Esophagus muscularis mucosa (tissue), 4 donors: ENCODE measurements around the gene ADGRA3.

Source experiments
- EP300 ChIP-seq: sonication (generic); formaldehyde crosslinking; IDR thresholded peaks from one replicate; pipeline ENCODE4 v1.6.1; 2017; ENCODE audit warnings: antibody characterized with exemption
- POLR2A ChIP-seq: fragments of 450-650 bp; IDR thresholded peaks from one replicate; pipeline ENCODE4 v1.6.1; 2017; ENCODE audit warnings: antibody characterized with exemption, moderate library complexity, mild to moderate bottlenecking, low read depth
- POLR2AphosphoS5 ChIP-seq, 2 donors: sonication (generic); formaldehyde crosslinking; IDR thresholded peaks; one replicate each; pipeline ENCODE4 v1.6.1; 2017; ENCODE audit warnings: antibody characterized with exemption in 2 of 2
- TF ChIP-seq, protein P1 (sequence below), 3 experiments: fragments of 200-600 bp in 2 of 3; fragments of 450-650 bp in 1 of 3; sonication (generic) in 2 of 3; IDR thresholded peaks; one replicate each; pipeline ENCODE4 v1.5.1; 2017 to 2019; ENCODE audit warnings: antibody characterized with exemption in 3 of 3, mild to moderate bottlenecking in 2 of 3, moderate library complexity in 1 of 3

DNA sequence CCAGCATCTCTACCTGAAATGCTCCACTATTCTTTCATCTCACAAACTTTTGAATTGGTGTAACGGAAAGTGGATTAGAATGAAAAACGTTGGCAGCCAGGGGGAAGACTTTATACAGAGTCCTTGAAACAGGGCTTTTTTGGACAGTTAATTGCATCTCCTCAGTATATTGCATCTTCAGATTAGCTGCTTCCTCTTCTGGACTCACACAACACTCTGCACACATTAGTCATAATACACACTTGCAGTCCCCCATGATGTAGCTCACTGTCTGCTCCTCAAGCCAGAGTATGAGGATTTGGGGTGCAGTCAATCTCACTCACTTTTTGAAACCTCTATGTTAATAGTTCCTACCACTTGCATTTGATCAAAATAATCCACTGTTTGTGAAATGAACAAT lies 101.0 kb downstream of the ADGRA3 start:
- no peak for TF ChIP-seq POLR2AphosphoS5 (IDR thresholded peaks at IDR 0.05)
- no peak for TF ChIP-seq EP300
- no peak for TF ChIP-seq POLR2A
- TF ChIP-seq, protein P1, sequence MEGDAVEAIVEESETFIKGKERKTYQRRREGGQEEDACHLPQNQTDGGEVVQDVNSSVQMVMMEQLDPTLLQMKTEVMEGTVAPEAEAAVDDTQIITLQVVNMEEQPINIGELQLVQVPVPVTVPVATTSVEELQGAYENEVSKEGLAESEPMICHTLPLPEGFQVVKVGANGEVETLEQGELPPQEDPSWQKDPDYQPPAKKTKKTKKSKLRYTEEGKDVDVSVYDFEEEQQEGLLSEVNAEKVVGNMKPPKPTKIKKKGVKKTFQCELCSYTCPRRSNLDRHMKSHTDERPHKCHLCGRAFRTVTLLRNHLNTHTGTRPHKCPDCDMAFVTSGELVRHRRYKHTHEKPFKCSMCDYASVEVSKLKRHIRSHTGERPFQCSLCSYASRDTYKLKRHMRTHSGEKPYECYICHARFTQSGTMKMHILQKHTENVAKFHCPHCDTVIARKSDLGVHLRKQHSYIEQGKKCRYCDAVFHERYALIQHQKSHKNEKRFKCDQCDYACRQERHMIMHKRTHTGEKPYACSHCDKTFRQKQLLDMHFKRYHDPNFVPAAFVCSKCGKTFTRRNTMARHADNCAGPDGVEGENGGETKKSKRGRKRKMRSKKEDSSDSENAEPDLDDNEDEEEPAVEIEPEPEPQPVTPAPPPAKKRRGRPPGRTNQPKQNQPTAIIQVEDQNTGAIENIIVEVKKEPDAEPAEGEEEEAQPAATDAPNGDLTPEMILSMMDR (IDR thresholded peaks at IDR 0.05): no peak
